VCaP (cell line): ENCODE measurements around the gene SUMF1.

Source experiments
- H3K27ac ChIP-seq: fragments of 450-650 bp; 2 replicates; pipeline ENCODE4 v1.5.1; 2017
- CTCF ChIP-seq: fragments of 450-650 bp; conservative IDR thresholded peaks from 2 replicates; pipeline ENCODE4 v1.5.1; 2017; ENCODE audit warnings: mild to moderate bottlenecking, moderate library complexity

SUMF1 gene

GRCh38 chr3:4411236-4411635, 55.8 kb downstream of the SUMF1 start:
- H3K27ac ChIP-seq, result peak overlapping the region; percentile 100
- no peak for TF ChIP-seq CTCF

- peak overlapping the region; percentile 100 for H3K27ac ChIP-seq
- TF ChIP-seq CTCF, result no peak
Observed at GRCh38 chr3:4410606-4411005, 56.5 kb downstream of the SUMF1 start.

GRCh38 chr3:4409971-4410573, 57.0 kb downstream of the SUMF1 start:
- TF ChIP-seq CTCF, result no peak
- H3K27ac ChIP-seq, result peak overlapping the region; percentile 100

GRCh38 chr3:4409415-4409814, 57.7 kb downstream of the SUMF1 start:
- H3K27ac ChIP-seq, result peak overlapping the region; percentile 100
- TF ChIP-seq CTCF, result no peak

GRCh38 chr3:4408958-4409357, 58.1 kb downstream of the SUMF1 start:
- no peak for TF ChIP-seq CTCF
- peak overlapping the region; percentile 100 for H3K27ac ChIP-seq

- no peak for TF ChIP-seq CTCF
- H3K27ac ChIP-seq, result peak overlapping the region; percentile 100
Observed at GRCh38 chr3:4407941-4408340, 59.1 kb downstream of the SUMF1 start.

- no peak for TF ChIP-seq CTCF
- H3K27ac ChIP-seq, result peak overlapping the region; percentile 100
Observed at GRCh38 chr3:4406746-4407568, 60.1 kb downstream of the SUMF1 start.
